Measurements from ENCODE around the gene RPS6KA2. TPM values are rescaled to one million over a fixed set of nuclear protein-coding genes. Genes with fewer than 3 reads are reported as not detected.

RPS6KA2 gene
- total and polyA plus RNA-seq, 2 donors (not counting 1 experiment from before 2014, with no cell fraction given), result 2.2 to 16.0 TPM

- intact Hi-C loops (cut with micrococcal nuclease), result no loop called here
- H3K4me1 Mint-ChIP-seq, result peaks cover 6% of the 10 kb centered on the region
- ChIA-PET POLR2A (no interaction called here), CTCF (interaction anchor here (1.5 kb wide), 1 partner anchor 9 kb away, joined by 4 read pairs; no protein-coding TSS in a partner anchor)
- no peak for TF ChIP-seq EZH2 (IDR thresholded peaks at IDR 0.05; ENCODE audit: borderline replicate concordance, insufficient read depth, low read depth, low read length, poor library complexity, severe bottlenecking)
- no peak for TF ChIP-seq CTCF (IDR thresholded peaks at IDR 0.05)
- H3K4me3 ChIP-seq (ENCODE audit: control extremely low read depth in 1 of 5, extremely low read depth in 1 of 5, insufficient read depth in 1 of 5, low read depth in 2 of 5, low read length in 4 of 5), result no peak overlapping the region
- H3K36me3 ChIP-seq (replicated peaks in 1 of 2; ENCODE audit: control extremely low read depth in 1 of 2, control insufficient read depth in 1 of 2, extremely low read depth in 1 of 2, insufficient read depth in 2 of 2, low read length in 1 of 2), result no peaks in the 10 kb centered on the region
- H2AFZ ChIP-seq (ENCODE audit: insufficient read depth, low read depth, low read length, poor library complexity, severe bottlenecking), result no peak overlapping the region
- DNase-seq (no peak), ATAC-seq (ENCODE audit: low read depth) (no peak)
- no peaks in the 10 kb centered on the region for H3K9me3 Mint-ChIP-seq (ENCODE audit: insufficient read depth)
- no peak overlapping the region for H3K9ac ChIP-seq (ENCODE audit: low read length)
- H3K4me1 ChIP-seq (ENCODE audit: control insufficient read depth in 2 of 2, insufficient read depth in 2 of 2, low read length in 2 of 2), result peaks cover 0 to 4% of the 10 kb centered on the region in 2 donors
- H3K27ac Mint-ChIP-seq, result no peak overlapping the region
- no peaks in the 10 kb centered on the region for H3K79me2 ChIP-seq (ENCODE audit: control insufficient read depth, insufficient read depth, low read length)
- no peak overlapping the region for H3K27ac ChIP-seq (ENCODE audit: low read length in 2 of 2)
- no peaks in the 10 kb centered on the region for H4K20me1 ChIP-seq (ENCODE audit: control insufficient read depth, insufficient read depth, low read length, poor library complexity, severe bottlenecking)
- H3K4me2 ChIP-seq (replicated peaks; ENCODE audit: low read depth, low read length, poor library complexity, severe bottlenecking), result no peak overlapping the region
- H3K27me3 Mint-ChIP-seq, result peaks cover 40% of the 10 kb centered on the region
- 98% methylated on average over 4 of the region's 5 CpGs for WGBS (ENCODE audit: insufficient coverage)
- H3K27me3 ChIP-seq (replicated peaks in 1 of 4; ENCODE audit: control extremely low read depth in 1 of 4, control insufficient read depth in 3 of 4, insufficient read depth in 4 of 4, low read length in 3 of 4), result peaks cover 0 to 18% (median 5%) of the 10 kb centered on the region in 4 experiments
- H3K9me3 ChIP-seq (ENCODE audit: control extremely low read depth in 1 of 3, control insufficient read depth in 2 of 3, insufficient read depth in 1 of 3, low read length in 2 of 3), result no peaks in the 10 kb centered on the region
- H3K4me3 Mint-ChIP-seq, result no peak overlapping the region
Measured at GRCh38 chr6:166664135-166664534, 37.1 kb upstream of the RPS6KA2 start.

- ChIA-PET CTCF (no interaction called here), POLR2A (no interaction called here)
- H3K9me3 Mint-ChIP-seq (ENCODE audit: insufficient read depth), result no peaks in the 10 kb centered on the region
- TF ChIP-seq CTCF (IDR thresholded peaks at IDR 0.05) (no peak), EZH2 (IDR thresholded peaks at IDR 0.05; ENCODE audit: borderline replicate concordance, insufficient read depth, low read depth, low read length, poor library complexity, severe bottlenecking) (no peak)
- 30% methylated on average over 4 of the region's 6 CpGs for WGBS (ENCODE audit: insufficient coverage)
- no peak for ATAC-seq (ENCODE audit: low read depth)
- no peak overlapping the region for H3K27ac Mint-ChIP-seq
- Histone ChIP-seq H4K20me1 (ENCODE audit: control insufficient read depth, insufficient read depth, low read length, poor library complexity, severe bottlenecking) (no peaks in the 10 kb centered on the region), H3K27me3 (replicated peaks in 1 of 4; ENCODE audit: control extremely low read depth in 1 of 4, control insufficient read depth in 3 of 4, insufficient read depth in 4 of 4, low read length in 3 of 4) (peaks cover 0 to 21% (median 4%) of the 10 kb centered on the region in 4 experiments), H2AFZ (ENCODE audit: insufficient read depth, low read depth, low read length, poor library complexity, severe bottlenecking) (no peak overlapping the region), H3K9ac (ENCODE audit: low read length) (no peak overlapping the region), H3K27ac (ENCODE audit: low read length in 2 of 2) (no peak overlapping the region), H3K4me2 (replicated peaks; ENCODE audit: low read depth, low read length, poor library complexity, severe bottlenecking) (no peak overlapping the region), H3K9me3 (ENCODE audit: control extremely low read depth in 1 of 3, control insufficient read depth in 2 of 3, insufficient read depth in 1 of 3, low read length in 2 of 3) (no peaks in the 10 kb centered on the region), H3K4me1 (ENCODE audit: control insufficient read depth in 2 of 2, insufficient read depth in 2 of 2, low read length in 2 of 2) (peaks cover 0 to 4% of the 10 kb centered on the region in 2 donors), H3K4me3 (ENCODE audit: control extremely low read depth in 1 of 5, extremely low read depth in 1 of 5, insufficient read depth in 1 of 5, low read depth in 2 of 5, low read length in 4 of 5) (no peak overlapping the region), H3K79me2 (ENCODE audit: control insufficient read depth, insufficient read depth, low read length) (no peaks in the 10 kb centered on the region), H3K36me3 (replicated peaks in 1 of 2; ENCODE audit: control extremely low read depth in 1 of 2, control insufficient read depth in 1 of 2, extremely low read depth in 1 of 2, insufficient read depth in 2 of 2, low read length in 1 of 2) (no peaks in the 10 kb centered on the region)
- peaks cover 42% of the 10 kb centered on the region for H3K27me3 Mint-ChIP-seq
- H3K4me1 Mint-ChIP-seq, result peaks cover 6% of the 10 kb centered on the region
- intact Hi-C loops (cut with micrococcal nuclease), result no loop called here
- H3K4me3 Mint-ChIP-seq, result no peak overlapping the region
- no peak for DNase-seq
Measured at GRCh38 chr6:166663568-166663967, 36.5 kb upstream of the RPS6KA2 start.

Measured in B cell (primary cell).